HEK293 (cell line): ENCODE measurements around the gene TMEM63B.

Source experiments
- CTCF ChIA-PET: fragments of 350-600 bp; formaldehyde crosslinking; extraction: SDS; loops from one replicate; lab custom pipeline; 2021; ENCODE audit warnings: antibody characterized with exemption; lab: Yijun Ruan, JAX
- POLR2A ChIA-PET: fragments of 300-600 bp; formaldehyde crosslinking; extraction: SDS; loops from one replicate; lab custom pipeline; 2020; ENCODE audit warnings: antibody characterized with exemption, inconsistent platforms; lab: Yijun Ruan, JAX
- H3K27ac ChIP-seq: fragments of 200-500 bp; sonication (Bioruptor generic); 2 replicates; pipeline ENCODE4 v1.5.1; 2014; ENCODE audit warnings: low read depth, low read length, control low read depth, inconsistent platforms; ENCODE audit errors: extremely low read depth
- H3K36me3 ChIP-seq, 2 experiments: fragments of 200-500 bp in 1 of 2; sonication (Bioruptor generic) in 1 of 2; 1 replicate in 1 of 2; 2 replicates in 1 of 2; pipeline ENCODE4 v1.5.1; 2014 to 2017; ENCODE audit warnings: inconsistent platforms in 2 of 2, low read length in 2 of 2; ENCODE audit not compliant: control insufficient read depth in 2 of 2, insufficient read depth in 1 of 2
- H3K4me1 ChIP-seq: fragments of 200-500 bp; sonication (Bioruptor generic); 2 replicates; pipeline ENCODE4 v1.5.1; 2014; ENCODE audit warnings: mild to moderate bottlenecking, low read length, inconsistent platforms; ENCODE audit not compliant: control insufficient read depth, insufficient read depth
- H3K4me3 ChIP-seq: 2 replicates; pipeline ENCODE4 v1.5.1; 2011; ENCODE audit warnings: low read depth, mild to moderate bottlenecking, control low read depth, low read length, moderate library complexity
- H3K9me3 ChIP-seq: fragments of 200-500 bp; sonication (Bioruptor generic); 2 replicates; pipeline ENCODE4 v1.5.1; 2014; ENCODE audit warnings: low read depth, low read length, inconsistent platforms; ENCODE audit not compliant: control insufficient read depth, insufficient read depth
- HOXD13 ChIP-seq: sonication (generic); formaldehyde crosslinking; IDR thresholded peaks from 2 replicates; pipeline ENCODE4 v1.8.0; 2022; ENCODE audit warnings: missing genetic modification reagents, borderline replicate concordance
- IKZF3 ChIP-seq: fragments of 450-650 bp; IDR thresholded peaks from 2 replicates; pipeline ENCODE4 v1.5.0; 2018; ENCODE audit warnings: missing biosample characterization, mild to moderate bottlenecking, missing genetic modification characterization, moderate library complexity
- KLF7 ChIP-seq: fragments of 450-650 bp; formaldehyde crosslinking; IDR thresholded peaks from 2 replicates; pipeline ENCODE4 v1.5.1; 2016; ENCODE audit warnings: missing biosample characterization, missing genetic modification characterization, borderline replicate concordance
- MYNN ChIP-seq: fragments of 450-650 bp; formaldehyde crosslinking; IDR thresholded peaks from 2 replicates; pipeline ENCODE4 v1.5.1; 2016; ENCODE audit warnings: missing biosample characterization, missing genetic modification characterization, borderline replicate concordance
- PRDM1 ChIP-seq: fragments of 450-650 bp; formaldehyde crosslinking; IDR thresholded peaks from 2 replicates; pipeline ENCODE4; 2016; ENCODE audit warnings: missing biosample characterization, missing genetic modification characterization
- SALL2 ChIP-seq: fragments of 450-650 bp; formaldehyde crosslinking; IDR thresholded peaks from 2 replicates; pipeline ENCODE4 v1.5.0; 2017; ENCODE audit warnings: missing biosample characterization, mild to moderate bottlenecking, missing genetic modification characterization, borderline replicate concordance
- ZBTB8A ChIP-seq: fragments of 450-650 bp; formaldehyde crosslinking; IDR thresholded peaks from 2 replicates; pipeline ENCODE4 v1.5.1; 2016; ENCODE audit warnings: missing biosample characterization, missing genetic modification characterization
- ZEB2 ChIP-seq: fragments of 450-650 bp; formaldehyde crosslinking; IDR thresholded peaks from 2 replicates; pipeline ENCODE4 v1.5.1; 2016; ENCODE audit warnings: missing biosample characterization, missing genetic modification characterization
- ZNF10 ChIP-seq: fragments of 450-650 bp; formaldehyde crosslinking; IDR thresholded peaks from 2 replicates; pipeline ENCODE4 v1.5.1; 2017; ENCODE audit warnings: missing biosample characterization, missing genetic modification characterization
- ZNF138 ChIP-seq: fragments of 450-650 bp; formaldehyde crosslinking; IDR thresholded peaks from 2 replicates; pipeline ENCODE4 v1.5.1; 2016; ENCODE audit warnings: missing biosample characterization, missing genetic modification characterization, borderline replicate concordance
- ZNF302 ChIP-seq: fragments of 450-650 bp; formaldehyde crosslinking; IDR thresholded peaks from 2 replicates; pipeline ENCODE4 v1.5.1; 2016; ENCODE audit warnings: missing biosample characterization, missing genetic modification characterization, low read depth
- ZNF398 ChIP-seq: fragments of 450-650 bp; formaldehyde crosslinking; IDR thresholded peaks from 2 replicates; pipeline ENCODE4 v1.5.1; 2017; ENCODE audit warnings: missing biosample characterization, missing genetic modification characterization
- ZNF416 ChIP-seq: fragments of 450-650 bp; formaldehyde crosslinking; IDR thresholded peaks from 2 replicates; pipeline ENCODE4 v1.5.1; 2016; ENCODE audit warnings: missing biosample characterization, missing genetic modification characterization
- ZNF776 ChIP-seq: fragments of 450-650 bp; formaldehyde crosslinking; IDR thresholded peaks from 2 replicates; pipeline ENCODE4 v1.5.0; 2017; ENCODE audit warnings: missing biosample characterization, missing genetic modification characterization, borderline replicate concordance
- ZNF791 ChIP-seq: fragments of 450-650 bp; formaldehyde crosslinking; IDR thresholded peaks from 2 replicates; pipeline ENCODE4 v1.5.1; 2016; ENCODE audit warnings: missing biosample characterization, missing genetic modification characterization
- ZNF792 ChIP-seq: fragments of 450-650 bp; formaldehyde crosslinking; IDR thresholded peaks from 2 replicates; pipeline ENCODE4 v1.5.1; 2016; ENCODE audit warnings: missing biosample characterization, missing genetic modification characterization
- TF ChIP-seq, protein P1 (sequence below): fragments of 450-650 bp; formaldehyde crosslinking; IDR thresholded peaks from 2 replicates; pipeline ENCODE4 v1.5.1; 2017; ENCODE audit warnings: missing biosample characterization, missing genetic modification characterization
- TF ChIP-seq, protein P2 (sequence below): fragments of 450-650 bp; formaldehyde crosslinking; IDR thresholded peaks from 2 replicates; pipeline ENCODE4 v1.5.1; 2016; ENCODE audit warnings: missing biosample characterization, missing genetic modification characterization
- TF ChIP-seq, protein P3 (sequence below): fragments of 450-650 bp; formaldehyde crosslinking; IDR thresholded peaks from 2 replicates; pipeline ENCODE4 v1.5.1; 2016; ENCODE audit warnings: missing biosample characterization, missing genetic modification characterization

TMEM63B gene

DNA sequence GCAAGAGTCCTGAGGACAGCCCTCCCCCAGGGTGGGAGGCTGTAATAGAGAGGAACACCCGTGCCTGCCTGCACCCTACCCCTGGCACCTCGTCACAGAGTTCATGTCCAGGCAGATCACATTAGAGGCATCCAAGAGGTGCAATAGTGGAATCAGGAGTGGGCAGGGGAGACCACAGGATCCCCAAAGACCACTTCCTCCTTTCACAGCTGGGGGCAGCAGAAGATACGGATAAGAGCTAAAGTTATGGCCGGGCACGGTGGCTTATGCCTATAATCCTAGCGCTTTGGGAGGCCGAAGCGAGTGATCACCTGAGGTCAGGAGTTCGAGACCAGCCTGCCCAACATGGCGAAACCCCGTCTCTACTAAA is 29.8 kb downstream of the TMEM63B start:
- ChIA-PET CTCF (interaction anchor here (0.6 to 2.5 kb wide), 9 partner anchors 16 to 504 kb away, joined by 3 to 11 read pairs (median 3); no protein-coding TSS in a partner anchor), POLR2A (interaction anchor here (0.5 to 1.9 kb wide), 4 partner anchors 65 to 233 kb away, joined by 3 to 9 read pairs (median 4); partner anchors contain the start of genes HSP90AB1 and SLC35B2)
- no peak overlapping the region for H3K27ac ChIP-seq
- H3K9me3 ChIP-seq = no peaks in the 10 kb centered on the region
- TF ChIP-seq ZEB2 (tag by site-specific recombination) (no peak), ZNF138 (tag by site-specific recombination) (no peak)
- H3K36me3 ChIP-seq = peaks cover 0 to 14% of the 10 kb centered on the region in 2 experiments; a peak in 1 of 3 replicates
- H3K4me1 ChIP-seq = peaks cover 3% of the 10 kb centered on the region; the same call in 1 of the 2 replicates
- H3K4me3 ChIP-seq = no peak overlapping the region

GRCh38 chr6:44158770-44159228 is 31.4 kb downstream of the TMEM63B start, which contains the start of gene CAPN11:
Gene CAPN11 (plus strand): TSS chr6:44158820. CDS start chr6:44158849, 29 bp downstream.
- CTCF ChIA-PET = interaction anchor here (1.1 to 5.0 kb wide), 3 partner anchors 11 to 14 kb away, joined by 4 to 36 read pairs (median 11); no protein-coding TSS in a partner anchor
- H3K4me1 ChIP-seq = peaks cover 5% of the 10 kb centered on the region; the same call in 1 of the 2 replicates
- POLR2A ChIA-PET = interaction anchor here (0.8 kb wide), 1 partner anchor 31 kb away, joined by 7 read pairs; the partner anchor contains the start of genes MRPL14 and TMEM63B

More at GRCh38 chr6:44158770-44159228, 31.4 kb downstream of the TMEM63B start, which contains the start of gene CAPN11:
- Histone ChIP-seq H3K4me3 (no peak within 1 kb of the TSS), H3K9me3 (no peaks in the 10 kb centered on the region), H3K27ac (no peak within 1 kb of the TSS), H3K36me3 (peaks cover 0 to 5% of the 10 kb centered on the region in 2 experiments; a peak in 1 of 3 replicates)
- TF ChIP-seq, protein P1, sequence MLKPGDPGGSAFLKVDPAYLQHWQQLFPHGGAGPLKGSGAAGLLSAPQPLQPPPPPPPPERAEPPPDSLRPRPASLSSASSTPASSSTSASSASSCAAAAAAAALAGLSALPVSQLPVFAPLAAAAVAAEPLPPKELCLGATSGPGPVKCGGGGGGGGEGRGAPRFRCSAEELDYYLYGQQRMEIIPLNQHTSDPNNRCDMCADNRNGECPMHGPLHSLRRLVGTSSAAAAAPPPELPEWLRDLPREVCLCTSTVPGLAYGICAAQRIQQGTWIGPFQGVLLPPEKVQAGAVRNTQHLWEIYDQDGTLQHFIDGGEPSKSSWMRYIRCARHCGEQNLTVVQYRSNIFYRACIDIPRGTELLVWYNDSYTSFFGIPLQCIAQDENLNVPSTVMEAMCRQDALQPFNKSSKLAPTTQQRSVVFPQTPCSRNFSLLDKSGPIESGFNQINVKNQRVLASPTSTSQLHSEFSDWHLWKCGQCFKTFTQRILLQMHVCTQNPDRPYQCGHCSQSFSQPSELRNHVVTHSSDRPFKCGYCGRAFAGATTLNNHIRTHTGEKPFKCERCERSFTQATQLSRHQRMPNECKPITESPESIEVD = no peak
- TF ChIP-seq, protein P2, sequence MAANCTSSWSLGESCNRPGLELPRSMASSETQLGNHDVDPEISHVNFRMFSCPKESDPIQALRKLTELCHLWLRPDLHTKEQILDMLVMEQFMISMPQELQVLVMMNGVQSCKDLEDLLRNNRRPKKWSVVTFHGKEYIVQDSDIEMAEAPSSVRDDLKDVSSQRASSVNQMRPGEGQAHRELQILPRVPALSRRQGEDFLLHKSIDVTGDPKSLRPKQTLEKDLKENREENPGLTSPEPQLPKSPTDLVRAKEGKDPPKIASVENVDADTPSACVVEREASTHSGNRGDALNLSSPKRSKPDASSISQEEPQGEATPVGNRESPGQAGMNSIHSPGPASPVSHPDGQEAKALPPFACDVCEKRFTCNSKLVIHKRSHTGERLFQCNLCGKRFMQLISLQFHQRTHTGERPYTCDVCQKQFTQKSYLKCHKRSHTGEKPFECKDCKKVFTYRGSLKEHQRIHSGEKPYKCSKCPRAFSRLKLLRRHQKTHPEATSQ (tag by site-specific recombination) = no peak
- TF ChIP-seq ZNF791 (tag by site-specific recombination) (no peak), SALL2 (tag by site-specific recombination) (no peak), ZNF776 (no peak), ZNF10 (no peak), IKZF3 (tag by site-specific recombination) (no peak), ZNF792 (tag by site-specific recombination) (no peak), ZBTB8A (tag by site-specific recombination) (no peak), HOXD13 (no peak), KLF7 (no peak), MYNN (no peak), ZNF302 (tag by site-specific recombination) (no peak), PRDM1 (tag by site-specific recombination) (no peak), ZNF398 (no peak), ZNF416 (tag by site-specific recombination) (no peak)
- TF ChIP-seq, protein P3, sequence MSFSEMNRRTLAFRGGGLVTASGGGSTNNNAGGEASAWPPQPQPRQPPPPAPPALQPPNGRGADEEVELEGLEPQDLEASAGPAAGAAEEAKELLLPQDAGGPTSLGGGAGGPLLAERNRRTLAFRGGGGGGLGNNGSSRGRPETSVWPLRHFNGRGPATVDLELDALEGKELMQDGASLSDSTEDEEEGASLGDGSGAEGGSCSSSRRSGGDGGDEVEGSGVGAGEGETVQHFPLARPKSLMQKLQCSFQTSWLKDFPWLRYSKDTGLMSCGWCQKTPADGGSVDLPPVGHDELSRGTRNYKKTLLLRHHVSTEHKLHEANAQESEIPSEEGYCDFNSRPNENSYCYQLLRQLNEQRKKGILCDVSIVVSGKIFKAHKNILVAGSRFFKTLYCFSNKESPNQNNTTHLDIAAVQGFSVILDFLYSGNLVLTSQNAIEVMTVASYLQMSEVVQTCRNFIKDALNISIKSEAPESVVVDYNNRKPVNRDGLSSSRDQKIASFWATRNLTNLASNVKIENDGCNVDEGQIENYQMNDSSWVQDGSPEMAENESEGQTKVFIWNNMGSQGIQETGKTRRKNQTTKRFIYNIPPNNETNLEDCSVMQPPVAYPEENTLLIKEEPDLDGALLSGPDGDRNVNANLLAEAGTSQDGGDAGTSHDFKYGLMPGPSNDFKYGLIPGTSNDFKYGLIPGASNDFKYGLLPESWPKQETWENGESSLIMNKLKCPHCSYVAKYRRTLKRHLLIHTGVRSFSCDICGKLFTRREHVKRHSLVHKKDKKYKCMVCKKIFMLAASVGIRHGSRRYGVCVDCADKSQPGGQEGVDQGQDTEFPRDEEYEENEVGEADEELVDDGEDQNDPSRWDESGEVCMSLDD (tag by site-specific recombination) = no peak
